HEK293T (cell line): ENCODE data around the gene DGKD.

ENCODE experiments used
- BHLHE40 ChIP-seq: fragments of 450-650 bp; IDR thresholded peaks from 2 replicates; pipeline ENCODE4 v1.6.1; 2016; ENCODE audit warnings: mild to moderate bottlenecking, moderate library complexity, borderline replicate concordance
- ELF4 ChIP-seq: fragments of 450-650 bp; IDR thresholded peaks from 2 replicates; pipeline ENCODE4 v1.6.1; 2017; ENCODE audit warnings: antibody characterized with exemption
- FOXK2 ChIP-seq: fragments of 450-650 bp; IDR thresholded peaks from 2 replicates; pipeline ENCODE4 v1.6.1; 2016; ENCODE audit warnings: mild to moderate bottlenecking
- FOXM1 ChIP-seq: fragments of 450-650 bp; IDR thresholded peaks from 2 replicates; pipeline ENCODE4 v1.6.1; 2017; ENCODE audit warnings: mild to moderate bottlenecking, borderline replicate concordance
- HDGF ChIP-seq: fragments of 450-650 bp; IDR thresholded peaks from 2 replicates; pipeline ENCODE4 v1.6.1; 2017; ENCODE audit warnings: antibody characterized with exemption, borderline replicate concordance
- L3MBTL2 ChIP-seq: fragments of 450-650 bp; conservative IDR thresholded peaks from 2 replicates; pipeline ENCODE4 v1.6.1; 2016; ENCODE audit warnings: mild to moderate bottlenecking
- NFRKB ChIP-seq: fragments of 450-650 bp; IDR thresholded peaks from 2 replicates; pipeline ENCODE4 v1.6.1; 2016; ENCODE audit warnings: mild to moderate bottlenecking, moderate library complexity
- SP1 ChIP-seq: fragments of 450-650 bp; IDR thresholded peaks from 2 replicates; pipeline ENCODE4 v1.6.1; 2017
- SUZ12 ChIP-seq: fragments of 450-650 bp; IDR thresholded peaks from 2 replicates; pipeline ENCODE4 v1.6.1; 2016; ENCODE audit warnings: mild to moderate bottlenecking

GRCh38 chr2:233414777-233415570 lies 60.7 kb downstream of the DGKD start:
- TF ChIP-seq FOXK2 (no peak), ELF4 (no peak), SUZ12 (no peak), BHLHE40 (no peak), SP1 (no peak), L3MBTL2 (no peak), NFRKB (no peak), HDGF (no peak), FOXM1 (no peak)
